HCT116 (cell line): ENCODE data around the gene OR6Q1. TPM values are rescaled to one million over a fixed set of nuclear protein-coding genes. Genes with fewer than 3 reads are reported as not detected.

ENCODE experiments used
- ATAC-seq: fragments of 200-7000 bp; cut with Tn5 transposase; 2 replicates; pipeline ENCODE4 v1.9.1; 2020; ENCODE audit warnings: mild to moderate bottlenecking, moderate library complexity
- BruUV-seq: library from RNA; stranded (reverse); fragments of 400-500 nt; replicated peaks from 2 replicates; lab custom pipeline; 2021; lab: Mats Ljungman, UMichigan
- CTCF ChIA-PET: fragments of 300-600 bp; sonication (Branson Sonifier 250); formaldehyde crosslinking; loops from one replicate; lab custom pipeline; 2021; ENCODE audit warnings: antibody characterized with exemption; lab: Charles Lee
- POLR2A ChIA-PET: fragments of 300-600, 350-600 bp; sonication (Branson Sonifier 250); formaldehyde crosslinking; loops from one replicate; lab custom pipeline; 2021; ENCODE audit warnings: antibody characterized with exemption; lab: Charles Lee
- RAD21 ChIA-PET, 2 experiments: fragments of 300-600 bp; sonication (Branson Sonifier 250); formaldehyde crosslinking; loops; one replicate each; lab custom pipeline; 2023; ENCODE audit warnings: low total read pairs in 2 of 2; ENCODE audit not compliant: uncharacterized antibody in 2 of 2, unreplicated experiment in 2 of 2, low non-redundant PET in 1 of 2; lab: Charles Lee
- DNase-seq: peaks from one replicate; pipeline ENCODE4 v3.0.0-alpha.2; 2010; ENCODE audit warnings: low read depth, low spot score
- H2AFZ ChIP-seq: fragments of 200-600 bp; shearing (Covaris generic), sonication (generic); 2 replicates; pipeline ENCODE4 v1.6.1; 2017; ENCODE audit warnings: low read depth, mixed run types, mixed read lengths, antibody characterized with exemption, low read length; ENCODE audit not compliant: poor library complexity, severe bottlenecking
- H3K27ac ChIP-seq: 2 replicates; pipeline ENCODE4 v1.5.1; 2012; ENCODE audit warnings: low read depth, low read length
- H3K27me3 ChIP-seq: fragments of 200-600 bp; sonication (generic); 2 replicates; pipeline ENCODE4 v1.6.1; 2016; ENCODE audit warnings: mixed run types, low read length, mixed read lengths; ENCODE audit not compliant: insufficient read depth
- H3K36me3 ChIP-seq, 2 experiments: fragments of 200-500 bp in 1 of 2; fragments of 200-600 bp in 1 of 2; sonication (Bioruptor generic) in 1 of 2; sonication (generic) in 1 of 2; 2 replicates each; pipeline versions ENCODE4 v1.5.1 to v1.6.1; 2014 to 2016; ENCODE audit warnings: low read length in 2 of 2, inconsistent platforms in 1 of 2, mixed read lengths in 1 of 2, mixed run types in 1 of 2; ENCODE audit not compliant: insufficient read depth in 2 of 2, control insufficient read depth in 1 of 2
- H3K4me1 ChIP-seq, 2 experiments: fragments of 200-600 bp in 1 of 2; sonication (generic) in 1 of 2; 2 replicates each; pipeline versions ENCODE4 v1.5.1 to v1.6.1; 2012 to 2017; ENCODE audit warnings: low read length in 2 of 2, inconsistent platforms in 1 of 2, mild to moderate bottlenecking in 1 of 2, mixed read lengths in 1 of 2, mixed run types in 1 of 2, moderate library complexity in 1 of 2; ENCODE audit not compliant: insufficient read depth in 2 of 2, control insufficient read depth in 1 of 2
- H3K4me2 ChIP-seq: fragments of 200-600 bp; sonication (generic); 2 replicates; pipeline ENCODE4 v1.6.1; 2017; ENCODE audit warnings: mixed run types, low read length, mixed read lengths
- H3K4me3 ChIP-seq, 2 experiments: fragments of 200-600 bp in 1 of 2; sonication (generic) in 1 of 2; replicated peaks in 1 of 2; 2 replicates each; pipeline ENCODE4 v1.5.1; 2011 to 2016; ENCODE audit warnings: low read length in 2 of 2, control low read depth in 1 of 2, low read depth in 1 of 2, mild to moderate bottlenecking in 1 of 2, mixed read lengths in 1 of 2, mixed run types in 1 of 2
- H3K79me2 ChIP-seq: fragments of 200-600 bp; sonication (generic); 2 replicates; pipeline ENCODE4 v1.6.1; 2017; ENCODE audit warnings: mild to moderate bottlenecking, mixed run types, low read length, moderate library complexity, mixed read lengths; ENCODE audit not compliant: insufficient read depth
- H3K9ac ChIP-seq: fragments of 200-600 bp; sonication (generic); 2 replicates; pipeline ENCODE4 v1.6.1; 2016; ENCODE audit warnings: low read length, mixed read lengths
- H3K9me2 ChIP-seq: fragments of 200-600 bp; sonication (generic), shearing (Covaris generic); 2 replicates; pipeline ENCODE4 v1.6.1; 2017; ENCODE audit warnings: mixed run types, mild to moderate bottlenecking, moderate library complexity; ENCODE audit not compliant: insufficient read depth
- H3K9me3 ChIP-seq, 2 experiments: fragments of 200-500 bp in 1 of 2; fragments of 200-600 bp in 1 of 2; sonication (Bioruptor generic) in 1 of 2; sonication (generic) in 1 of 2; 2 replicates each; pipeline ENCODE4 v1.6.1; 2014 to 2017; ENCODE audit warnings: low read length in 2 of 2, mixed read lengths in 2 of 2, inconsistent platforms in 1 of 2, low read depth in 1 of 2, mild to moderate bottlenecking in 1 of 2, mixed run types in 1 of 2, moderate library complexity in 1 of 2; ENCODE audit not compliant: control insufficient read depth in 1 of 2, insufficient read depth in 1 of 2
- H4K20me1 ChIP-seq: fragments of 200-600 bp; sonication (generic), shearing (Covaris generic); 2 replicates; pipeline ENCODE4 v1.6.1; 2017; ENCODE audit warnings: mixed run types, mild to moderate bottlenecking, moderate library complexity; ENCODE audit not compliant: insufficient read depth
- CTCF ChIP-seq, 3 experiments: fragments of 200-600 bp in 1 of 3; sonication (generic) in 1 of 3; IDR thresholded peaks in 2 of 3; conservative IDR thresholded peaks in 1 of 3; 2 replicates each; pipeline ENCODE4 v1.5.1; 2012 to 2017; ENCODE audit warnings: low read depth in 2 of 3, low read length in 2 of 3, antibody characterized with exemption in 1 of 3, borderline replicate concordance in 1 of 3, control low read depth in 1 of 3, mild to moderate bottlenecking in 1 of 3, mixed read lengths in 1 of 3, mixed run types in 1 of 3, moderate library complexity in 1 of 3; ENCODE audit not compliant: insufficient read depth in 1 of 3
- JUND ChIP-seq: IDR thresholded peaks from 2 replicates; pipeline ENCODE4 v1.6.1; 2012
- SP1 ChIP-seq: IDR thresholded peaks from 2 replicates; pipeline ENCODE4 v1.6.1; 2012; ENCODE audit warnings: low read depth
- ZBTB33 ChIP-seq: IDR thresholded peaks from 2 replicates; pipeline ENCODE4 v1.6.1; 2011; ENCODE audit warnings: mild to moderate bottlenecking, low read length, moderate library complexity; ENCODE audit not compliant: insufficient replicate concordance; ENCODE audit errors: extremely low read depth
- intact Hi-C: fragments of 100-400 bp; cut with micrococcal nuclease; formaldehyde crosslinking; loops from 2 replicates; pipeline ENCODE4 v1.10.0; 2022
- total RNA-seq: library from RNA; stranded (reverse); gene quantifications from one replicate; pipeline ENCODE4 v1.2.1, GENCODE V29; 2021; ENCODE audit not compliant: unreplicated experiment

Gene OR6Q1
- total RNA-seq, 1 experiment from 2014 or later, result not detected

- peak; percentile 77 for ATAC-seq
- intact Hi-C loops, result loop anchor here (10.0 kb wide), 1 partner anchor 446 kb away; no protein-coding TSS in a partner anchor
Measured at GRCh38 chr11:58068655-58069054, 37.9 kb downstream of the OR6Q1 start.

GRCh38 chr11:58070585-58070984, 39.8 kb downstream of the OR6Q1 start:
- intact Hi-C loops, result no loop called here
- H3K4me3 ChIP-seq, result no peak overlapping the region
- no peak overlapping the region for H3K27ac ChIP-seq
- no peaks in the 10 kb centered on the region for H3K27me3 ChIP-seq
- CTCF ChIA-PET, result no interaction called here
- no peak for TF ChIP-seq ZBTB33
- no peak for TF ChIP-seq JUND
- TF ChIP-seq, all 23 proteins: peak for 0
- H3K4me1 ChIP-seq, result no peaks in the 10 kb centered on the region
- no peaks in the 10 kb centered on the region for H4K20me1 ChIP-seq
- no TSS peak for BruUV-seq
- no peaks in the 10 kb centered on the region for H3K36me3 ChIP-seq
- H2AFZ ChIP-seq, result no peak overlapping the region
- no peaks in the 10 kb centered on the region for H3K79me2 ChIP-seq
- no peak overlapping the region for H3K9ac ChIP-seq
- no peaks in the 10 kb centered on the region for H3K9me2 ChIP-seq
- no peak overlapping the region for H3K4me2 ChIP-seq
- ChIA-PET POLR2A (no interaction called here), RAD21 (no interaction called here)
- no peak for DNase-seq
- ATAC-seq, result no peak
- no peaks in the 10 kb centered on the region for H3K9me3 ChIP-seq

More at GRCh38 chr11:58068655-58069054, 37.9 kb downstream of the OR6Q1 start:
- H3K27me3 ChIP-seq, result no peaks in the 10 kb centered on the region
- no peaks in the 10 kb centered on the region for H3K4me1 ChIP-seq
- no peak for DNase-seq
- ChIA-PET CTCF (no interaction called here), POLR2A (no interaction called here), RAD21 (no interaction called here)
- no peaks in the 10 kb centered on the region for H3K36me3 ChIP-seq
- BruUV-seq, result no TSS peak
- no peak overlapping the region for H3K9ac ChIP-seq
- no peak overlapping the region for H3K4me2 ChIP-seq
- no peaks in the 10 kb centered on the region for H3K79me2 ChIP-seq
- no peaks in the 10 kb centered on the region for H3K9me3 ChIP-seq
- H4K20me1 ChIP-seq, result no peaks in the 10 kb centered on the region
- H3K4me3 ChIP-seq, result no peak overlapping the region
- TF ChIP-seq SP1 (no peak), CTCF (IDR thresholded peaks at IDR 0.05 in 2 of 3, conservative IDR thresholded peaks at IDR 0.05 in 1 of 3; ENCODE audit: borderline replicate concordance in 1 of 3, insufficient read depth in 1 of 3, low read depth in 2 of 3, low read length in 2 of 3) (peak in 2 of 3 experiments; percentile 36 to 40; a peak in 3 of 6 replicates)
- no peak overlapping the region for H3K27ac ChIP-seq
- H3K9me2 ChIP-seq, result no peaks in the 10 kb centered on the region
- no peak overlapping the region for H2AFZ ChIP-seq
